ENCODE measurements around the gene PRKAR1A. TPM values are rescaled to one million over a fixed set of nuclear protein-coding genes. Genes with fewer than 3 reads are reported as not detected.
"Not testable (repeated sequence)": the region's sequence is repeated elsewhere in the genome, so short reads cannot be mapped to it uniquely, and the experiment has no call there.

PRKAR1A gene
- total RNA-seq, 1 donor from 2014 or later, result 233 TPM

DNA sequence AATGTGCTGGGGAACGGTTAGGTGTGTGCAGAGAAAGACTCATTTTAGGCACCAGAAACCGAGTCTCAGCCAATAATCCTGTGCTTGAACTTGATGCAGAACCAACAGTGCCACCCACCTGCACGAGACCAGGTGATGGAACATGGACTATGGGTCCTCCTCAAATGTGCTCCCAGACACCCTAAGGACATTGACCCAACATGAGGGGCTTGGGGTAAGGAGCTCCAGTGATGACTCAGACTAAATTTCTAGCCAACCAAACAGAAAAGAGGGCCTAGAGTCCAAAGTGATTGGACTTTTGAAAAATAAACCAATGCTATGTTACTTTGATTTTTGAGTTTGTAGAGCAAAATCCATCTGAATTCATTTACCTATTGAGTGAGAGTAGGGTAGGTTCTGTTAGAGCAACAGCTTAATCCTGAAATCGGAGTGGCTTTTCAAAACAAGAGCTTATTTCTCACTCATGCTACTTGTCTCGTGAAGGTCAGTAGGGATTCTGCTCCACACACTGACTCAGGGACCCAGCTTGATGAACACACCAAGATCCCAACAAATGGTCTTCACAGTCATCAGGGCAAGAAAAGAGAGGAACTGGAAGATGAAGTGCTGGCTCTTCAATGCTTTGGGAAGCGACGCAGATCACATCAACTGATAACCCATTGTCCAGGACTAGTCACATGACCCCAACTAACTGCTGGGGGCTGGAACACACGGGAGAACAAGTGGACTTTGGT is 67.1 kb downstream of the PRKAR1A start:
- H3K27me3 ChIP-seq (ENCODE audit: control insufficient read depth, insufficient read depth, low read length), result no peaks in the 10 kb centered on the region
- H3K4me3 ChIP-seq (ENCODE audit: low read depth, low read length), result no peak overlapping the region
- no peak for TF ChIP-seq CTCF (IDR thresholded peaks at IDR 0.05; ENCODE audit: insufficient read depth, low read length, poor library complexity, severe bottlenecking)
- DNase-seq (ENCODE audit: low read depth), result no peak
- H3K36me3 ChIP-seq (ENCODE audit: control insufficient read depth, insufficient read depth, low read length), result no peaks in the 10 kb centered on the region

- Histone ChIP-seq H3K4me3 (ENCODE audit: low read depth, low read length) (no peak overlapping the region), H3K27me3 (ENCODE audit: control insufficient read depth, insufficient read depth, low read length) (no peaks in the 10 kb centered on the region), H3K36me3 (ENCODE audit: control insufficient read depth, insufficient read depth, low read length) (no peaks in the 10 kb centered on the region)
- peak; percentile 2 for DNase-seq (ENCODE audit: low read depth)
- no peak for TF ChIP-seq CTCF (IDR thresholded peaks at IDR 0.05; ENCODE audit: insufficient read depth, low read length, poor library complexity, severe bottlenecking)
Measured at GRCh38 chr17:68580236-68580770, 68.1 kb downstream of the PRKAR1A start.

DNA sequence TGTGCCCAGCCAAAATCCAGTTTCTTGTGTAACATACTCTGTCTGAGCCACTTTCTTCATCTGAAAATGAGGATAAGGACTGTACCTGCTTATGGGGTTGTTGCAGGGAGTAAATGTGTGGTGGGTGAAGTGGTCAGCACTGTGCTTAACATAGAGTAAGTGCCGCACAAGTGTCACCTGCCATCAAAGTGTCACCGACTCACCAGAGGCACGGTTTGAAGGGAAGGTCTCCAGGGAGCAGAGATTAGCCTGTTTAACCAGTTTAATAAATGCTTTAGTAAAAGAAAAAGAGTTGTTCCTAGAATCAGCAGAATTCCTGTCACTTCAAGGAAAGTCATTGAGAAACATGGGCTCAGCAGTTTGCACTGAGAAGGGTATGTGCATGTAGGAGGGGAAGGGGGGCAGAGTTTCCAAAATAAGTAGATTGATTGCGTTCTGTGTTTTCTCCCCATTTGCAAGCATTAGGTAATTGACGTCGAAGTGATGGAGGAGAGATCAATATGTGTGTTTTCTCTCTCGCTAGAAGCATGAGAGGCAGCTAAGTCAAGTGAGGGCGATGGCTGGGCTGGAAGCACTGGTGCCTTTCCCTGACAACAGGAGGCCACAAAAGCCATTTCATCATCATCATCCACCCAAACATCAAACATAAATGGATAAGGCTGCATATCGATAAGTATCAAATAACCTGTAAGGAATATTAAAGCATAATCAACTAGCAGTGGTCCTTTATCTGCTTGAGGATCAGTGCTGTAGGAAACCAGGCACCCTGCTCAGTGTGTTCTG is 69.8 kb downstream of the PRKAR1A start:
- no peaks in the 10 kb centered on the region for H3K36me3 ChIP-seq (ENCODE audit: control insufficient read depth, insufficient read depth, low read length)
- no peak for TF ChIP-seq CTCF (IDR thresholded peaks at IDR 0.05; ENCODE audit: insufficient read depth, low read length, poor library complexity, severe bottlenecking)
- DNase-seq (ENCODE audit: low read depth), result no peak
- H3K27me3 ChIP-seq (ENCODE audit: control insufficient read depth, insufficient read depth, low read length), result no peaks in the 10 kb centered on the region
- H3K4me3 ChIP-seq (ENCODE audit: low read depth, low read length), result no peak overlapping the region

DNA sequence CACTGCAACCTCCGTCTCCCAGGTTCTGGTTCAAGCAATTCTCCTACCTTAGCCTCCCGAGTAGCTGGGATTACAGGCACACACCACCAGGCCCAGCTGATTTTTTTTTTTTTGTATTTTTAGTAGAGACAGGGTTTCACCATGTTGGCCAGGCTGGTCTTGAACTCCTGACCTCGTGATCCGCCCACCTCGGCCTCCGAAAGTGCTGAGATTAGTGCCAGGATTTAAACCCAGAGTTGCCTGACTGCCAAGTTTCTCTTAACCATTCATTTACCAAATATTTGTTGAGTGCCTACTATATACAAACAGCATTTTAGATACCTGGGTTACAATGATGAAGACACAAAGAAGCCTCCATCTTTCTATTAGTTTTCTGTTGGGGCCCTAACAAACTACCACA is 70.6 kb downstream of the PRKAR1A start:
- not testable (repeated sequence) for H3K4me3 ChIP-seq (ENCODE audit: low read depth, low read length); DNase-seq (ENCODE audit: low read depth); H3K36me3 ChIP-seq (ENCODE audit: control insufficient read depth, insufficient read depth, low read length); H3K27me3 ChIP-seq (ENCODE audit: control insufficient read depth, insufficient read depth, low read length)

DNA sequence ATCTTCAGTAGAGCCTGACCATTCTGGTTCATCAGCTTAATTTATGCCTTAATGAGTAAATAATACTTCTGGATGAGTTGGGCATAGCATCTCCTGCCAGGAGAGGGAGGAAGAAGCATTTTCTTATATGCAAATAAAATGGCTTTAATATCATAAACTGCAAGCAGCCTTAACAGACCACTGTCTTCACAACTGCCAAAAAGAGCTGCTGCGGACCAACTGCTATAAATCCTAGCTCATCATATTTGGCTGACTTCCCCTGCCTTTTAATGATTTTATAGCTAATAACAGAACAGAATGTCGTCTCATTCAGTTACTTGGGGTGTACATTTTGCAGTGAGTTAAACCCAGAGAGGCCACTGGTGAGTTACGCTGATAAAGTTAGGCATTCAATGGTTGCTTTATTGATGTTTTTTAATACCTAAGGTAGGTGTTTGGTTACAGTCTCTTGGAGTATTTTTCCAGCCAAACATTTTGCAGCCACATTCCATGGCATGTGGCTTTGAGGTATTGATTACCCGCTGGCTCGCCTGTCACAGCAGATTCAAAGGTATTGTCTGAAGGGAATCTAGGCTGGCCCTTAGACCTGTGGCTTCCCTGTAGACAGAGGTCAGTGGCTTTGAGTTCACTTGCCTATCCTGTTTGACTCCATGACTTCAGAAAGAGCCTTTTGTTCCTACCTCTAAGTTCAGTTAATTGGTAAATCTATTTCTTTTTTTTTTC is 72.5 kb downstream of the PRKAR1A start:
- no peaks in the 10 kb centered on the region for H3K27me3 ChIP-seq (ENCODE audit: control insufficient read depth, insufficient read depth, low read length)
- H3K4me3 ChIP-seq (ENCODE audit: low read depth, low read length), result no peak overlapping the region
- DNase-seq (ENCODE audit: low read depth), result no peak
- H3K36me3 ChIP-seq (ENCODE audit: control insufficient read depth, insufficient read depth, low read length), result no peaks in the 10 kb centered on the region
- no peak for TF ChIP-seq CTCF (IDR thresholded peaks at IDR 0.05; ENCODE audit: insufficient read depth, low read length, poor library complexity, severe bottlenecking)

- TF ChIP-seq CTCF (IDR thresholded peaks at IDR 0.05; ENCODE audit: insufficient read depth, low read length, poor library complexity, severe bottlenecking), result no peak
- DNase-seq (ENCODE audit: low read depth), result no peak
Measured at GRCh38 chr17:68585643-68586042, 73.4 kb downstream of the PRKAR1A start.

More at GRCh38 chr17:68585643-68586042, 73.4 kb downstream of the PRKAR1A start:
- Histone ChIP-seq H3K4me3 (ENCODE audit: low read depth, low read length) (no peak overlapping the region), H3K27me3 (ENCODE audit: control insufficient read depth, insufficient read depth, low read length) (no peaks in the 10 kb centered on the region), H3K36me3 (ENCODE audit: control insufficient read depth, insufficient read depth, low read length) (no peaks in the 10 kb centered on the region)

Measured in kidney epithelial cell (primary cell).